Endothelial cell of umbilical vein (primary cell): ENCODE data around the gene PSMD5. TPM values are rescaled to one million over a fixed set of nuclear protein-coding genes. Genes with fewer than 3 reads are reported as not detected.

Source experiments
- BruUV-seq: library from RNA; stranded (reverse); fragments of 400-500 nt; replicated peaks from 2 replicates; lab custom pipeline; 2021; lab: Mats Ljungman, UMichigan
- CTCF ChIA-PET: fragments of 300-600, 350-600 bp; sonication (Branson Sonifier 250); formaldehyde crosslinking; loops from one replicate; lab custom pipeline; 2021; ENCODE audit warnings: antibody characterized with exemption, inconsistent platforms; lab: Charles Lee
- POLR2A ChIA-PET: fragments of 300-600, 350-600 bp; sonication (Branson Sonifier 250); formaldehyde crosslinking; loops from one replicate; lab custom pipeline; 2021; ENCODE audit warnings: antibody characterized with exemption, inconsistent platforms; lab: Charles Lee
- DNase-seq: peaks from one replicate; pipeline ENCODE4 v3.0.0-alpha.2; 2011; ENCODE audit warnings: low read depth, low spot score
- FAIRE-seq: peaks from 2 replicates; lab custom pipeline; 2011; peaks lifted over from hg19 to GRCh38; lab: Jason Lieb, UNC
- H2AFZ ChIP-seq: 2 replicates; pipeline ENCODE4 v1.6.0; 2012; ENCODE audit warnings: low read depth, low read length, control low read depth, inconsistent platforms
- H3K27ac ChIP-seq: 2 replicates; pipeline ENCODE4 v1.5.1; 2011; ENCODE audit warnings: low read depth, mild to moderate bottlenecking, control low read depth, low read length, moderate library complexity; ENCODE audit not compliant: insufficient read depth
- H3K27me3 ChIP-seq, 2 experiments: 2 replicates each; pipeline versions ENCODE4 v1.6.0 to v1.6.1; 2011; ENCODE audit warnings: low read length in 2 of 2, mixed read lengths in 1 of 2; ENCODE audit not compliant: control insufficient read depth in 2 of 2, insufficient read depth in 2 of 2
- H3K36me3 ChIP-seq, 2 experiments: 2 replicates in 1 of 2; 3 replicates in 1 of 2; pipeline ENCODE4 v1.5.1; 2011; ENCODE audit warnings: low read length in 2 of 2, mild to moderate bottlenecking in 1 of 2, moderate library complexity in 1 of 2; ENCODE audit not compliant: control insufficient read depth in 2 of 2, insufficient read depth in 2 of 2; ENCODE audit errors: extremely low read depth in 1 of 2
- H3K4me1 ChIP-seq: 3 replicates; pipeline ENCODE4 v1.5.1; 2011; ENCODE audit warnings: mild to moderate bottlenecking, low read length; ENCODE audit not compliant: control insufficient read depth, insufficient read depth; ENCODE audit errors: extremely low read depth
- H3K4me2 ChIP-seq: 2 replicates; pipeline ENCODE4 v1.6.1; 2011; ENCODE audit warnings: low read length, control low read depth, mixed read lengths; ENCODE audit not compliant: insufficient read depth
- H3K4me3 ChIP-seq, 3 experiments: fragments of 200-600 bp in 1 of 3; sonication (generic), shearing (Covaris generic) in 1 of 3; replicated peaks in 1 of 3; 2 replicates each; pipeline ENCODE4 v1.5.1; 2011 to 2016; ENCODE audit warnings: control low read depth in 3 of 3, low read length in 3 of 3, mild to moderate bottlenecking in 2 of 3, inconsistent platforms in 1 of 3, low read depth in 1 of 3, moderate library complexity in 1 of 3; ENCODE audit not compliant: insufficient read depth in 1 of 3
- H3K79me2 ChIP-seq: 2 replicates; pipeline ENCODE4 v1.6.0; 2012; ENCODE audit warnings: low read length, inconsistent platforms; ENCODE audit not compliant: control insufficient read depth, insufficient read depth
- H3K9ac ChIP-seq: replicated peaks from 2 replicates; pipeline ENCODE3; 2011; ENCODE audit warnings: low read length, control low read depth; ENCODE audit not compliant: insufficient read depth; ENCODE audit errors: extremely low read depth
- H3K9me1 ChIP-seq: replicated peaks from 3 replicates; pipeline ENCODE4 v1.6.0; 2011; ENCODE audit warnings: mild to moderate bottlenecking, low read length; ENCODE audit not compliant: control insufficient read depth, insufficient read depth; ENCODE audit errors: extremely low read depth
- H3K9me3 ChIP-seq: replicated peaks from 2 replicates; pipeline ENCODE4 v1.5.1; 2012; ENCODE audit warnings: low read length, inconsistent platforms; ENCODE audit not compliant: control insufficient read depth, insufficient read depth
- H4K20me1 ChIP-seq: replicated peaks from 2 replicates; pipeline ENCODE3; 2011; ENCODE audit warnings: mild to moderate bottlenecking, low read length; ENCODE audit not compliant: control insufficient read depth, insufficient read depth; ENCODE audit errors: extremely low read depth
- EZH2 ChIP-seq: IDR thresholded peaks from 2 replicates; pipeline ENCODE4 v1.6.1; 2012; ENCODE audit warnings: borderline replicate concordance, low read depth, mild to moderate bottlenecking, moderate library complexity, low read length, inconsistent platforms; ENCODE audit not compliant: severe bottlenecking
- FOS ChIP-seq: IDR thresholded peaks from 2 replicates; pipeline ENCODE4 v1.6.1; 2011; ENCODE audit warnings: mild to moderate bottlenecking, low read length, moderate library complexity, borderline replicate concordance; ENCODE audit not compliant: insufficient read depth
- GATA2 ChIP-seq: IDR thresholded peaks from 2 replicates; pipeline ENCODE4 v1.7.0; 2011; ENCODE audit warnings: low read depth, mild to moderate bottlenecking, moderate library complexity, mixed read lengths, low read length; ENCODE audit not compliant: insufficient read length, insufficient read depth
- JUN ChIP-seq: IDR thresholded peaks from 2 replicates; pipeline ENCODE4 v1.6.1; 2011; ENCODE audit warnings: borderline replicate concordance, low read depth; ENCODE audit not compliant: insufficient read length, insufficient read depth
- MYC ChIP-seq: IDR thresholded peaks from one replicate; pipeline ENCODE4 v1.6.1; 2011; ENCODE audit warnings: mild to moderate bottlenecking, low read depth, low read length
- POLR2A ChIP-seq: IDR thresholded peaks from 2 replicates; pipeline ENCODE4 v1.6.1; 2012; ENCODE audit warnings: low read depth, mild to moderate bottlenecking, control low read depth, low read length
- POLR2AphosphoS5 ChIP-seq: IDR thresholded peaks from 2 replicates; pipeline ENCODE4 v1.6.1; 2012; ENCODE audit warnings: low read depth, mild to moderate bottlenecking, control low read depth, low read length, moderate library complexity; ENCODE audit not compliant: insufficient read depth
- dilution Hi-C: fragments of 300-500 bp; cut with MboI; formaldehyde crosslinking; loops from one replicate; pipeline ENCODE4 v1.15.0; 2019; ENCODE audit warnings: low sequenced_read_pairs; ENCODE audit not compliant: extremely low pct_ligation_motif_present
- intact Hi-C: fragments of 100-400 bp; cut with micrococcal nuclease; formaldehyde crosslinking; loops from one replicate; pipeline ENCODE4 v1.10.0; 2022
- polyA plus RNA-seq, 4 experiments: library from polyadenylated mRNA; depleted of rRNA in 3 of 4; stranded (reverse) in 3 of 4; unstranded in 1 of 4; fragments of >200 nt; gene quantifications; 2 replicates each; pipeline versions ENCODE4 v1.2.1 to v1.2.3, GENCODE V29; 2011 to 2012; ENCODE audit warnings: missing spikeins in 1 of 4
- total RNA-seq: library from RNA; stranded (reverse); gene quantifications from 2 replicates; pipeline ENCODE4 v1.2.3, GENCODE V29; 2021
- TF ChIP-seq, protein P1 (sequence below): IDR thresholded peaks from 2 replicates; pipeline ENCODE4 v1.6.1; 2011; ENCODE audit not compliant: insufficient read depth, insufficient read length
- TF ChIP-seq, protein P2 (sequence below), 2 donors: IDR thresholded peaks; 1 replicate in 1 of 2; 2 replicates in 1 of 2; pipeline ENCODE4 v1.5.1; 2011; ENCODE audit warnings: low read length in 2 of 2, mild to moderate bottlenecking in 2 of 2, moderate library complexity in 2 of 2, control low read depth in 1 of 2, inconsistent platforms in 1 of 2, low read depth in 1 of 2; ENCODE audit not compliant: insufficient read depth in 1 of 2; ENCODE audit errors: extremely low read depth in 1 of 2

The PSMD5 gene
- total and polyA plus RNA-seq, 2 donors (not counting 3 experiments of a cell fraction or from before 2014, with no cell fraction given): 20.4 to 70.2 TPM

DNA sequence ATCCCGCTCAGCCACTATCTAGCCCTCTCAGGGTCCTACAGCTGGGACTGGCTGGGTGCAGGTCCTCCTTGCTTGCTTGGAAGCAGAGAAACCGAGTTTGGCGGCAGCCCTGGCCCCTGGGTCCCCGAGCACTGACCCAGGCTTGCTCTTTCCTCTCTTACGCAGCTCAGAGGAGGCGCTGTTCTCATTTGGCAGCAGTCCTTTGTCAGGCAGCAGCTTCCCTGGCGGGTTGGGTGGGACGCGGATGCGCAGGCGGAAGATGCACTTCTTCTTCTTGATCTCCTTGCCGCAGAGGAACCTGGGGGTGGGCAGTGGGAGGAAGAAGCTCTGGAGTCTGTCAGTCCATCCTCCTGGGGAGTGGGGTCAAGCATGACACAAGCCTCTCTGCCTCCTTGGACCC lies 19.7 kb upstream of the PSMD5 start:
- Histone ChIP-seq H3K27me3 (no peaks in the 10 kb centered on the region), H2AFZ (no peak overlapping the region), H3K9me1 (no peaks in the 10 kb centered on the region), H3K79me2 (peaks cover 2% of the 10 kb centered on the region), H3K27ac (no peak overlapping the region), H3K4me1 (no peaks in the 10 kb centered on the region), H3K4me2 (no peak overlapping the region), H3K4me3 (no peak overlapping the region), H3K9me3 (no peaks in the 10 kb centered on the region), H3K36me3 (peaks cover 35 to 47% of the 10 kb centered on the region in 2 experiments), H3K9ac (no peak overlapping the region), H4K20me1 (no peaks in the 10 kb centered on the region)
- no peak for TF ChIP-seq JUN
- no peak for TF ChIP-seq GATA2
- TF ChIP-seq MYC: no peak
- no peak for TF ChIP-seq FOS
- no peak for TF ChIP-seq POLR2A
- no peak for TF ChIP-seq EZH2
- TF ChIP-seq POLR2AphosphoS5: no peak
- TF ChIP-seq, protein P1, sequence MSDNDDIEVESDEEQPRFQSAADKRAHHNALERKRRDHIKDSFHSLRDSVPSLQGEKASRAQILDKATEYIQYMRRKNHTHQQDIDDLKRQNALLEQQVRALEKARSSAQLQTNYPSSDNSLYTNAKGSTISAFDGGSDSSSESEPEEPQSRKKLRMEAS: no peak
- TF ChIP-seq, protein P2, sequence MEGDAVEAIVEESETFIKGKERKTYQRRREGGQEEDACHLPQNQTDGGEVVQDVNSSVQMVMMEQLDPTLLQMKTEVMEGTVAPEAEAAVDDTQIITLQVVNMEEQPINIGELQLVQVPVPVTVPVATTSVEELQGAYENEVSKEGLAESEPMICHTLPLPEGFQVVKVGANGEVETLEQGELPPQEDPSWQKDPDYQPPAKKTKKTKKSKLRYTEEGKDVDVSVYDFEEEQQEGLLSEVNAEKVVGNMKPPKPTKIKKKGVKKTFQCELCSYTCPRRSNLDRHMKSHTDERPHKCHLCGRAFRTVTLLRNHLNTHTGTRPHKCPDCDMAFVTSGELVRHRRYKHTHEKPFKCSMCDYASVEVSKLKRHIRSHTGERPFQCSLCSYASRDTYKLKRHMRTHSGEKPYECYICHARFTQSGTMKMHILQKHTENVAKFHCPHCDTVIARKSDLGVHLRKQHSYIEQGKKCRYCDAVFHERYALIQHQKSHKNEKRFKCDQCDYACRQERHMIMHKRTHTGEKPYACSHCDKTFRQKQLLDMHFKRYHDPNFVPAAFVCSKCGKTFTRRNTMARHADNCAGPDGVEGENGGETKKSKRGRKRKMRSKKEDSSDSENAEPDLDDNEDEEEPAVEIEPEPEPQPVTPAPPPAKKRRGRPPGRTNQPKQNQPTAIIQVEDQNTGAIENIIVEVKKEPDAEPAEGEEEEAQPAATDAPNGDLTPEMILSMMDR (IDR thresholded peaks at IDR 0.05; ENCODE audit: extremely low read depth in 1 of 2, insufficient read depth in 1 of 2, low read depth in 1 of 2, low read length in 2 of 2): no peak
- FAIRE-seq (no peak), DNase-seq (no peak)
- ChIA-PET CTCF (no interaction called here), POLR2A (no interaction called here)
- dilution Hi-C loops (no loop called here), intact Hi-C loops (no loop called here)
- no TSS peak for BruUV-seq
